Measurements from ENCODE around the gene FOXP2.

The FOXP2 gene

DNA sequence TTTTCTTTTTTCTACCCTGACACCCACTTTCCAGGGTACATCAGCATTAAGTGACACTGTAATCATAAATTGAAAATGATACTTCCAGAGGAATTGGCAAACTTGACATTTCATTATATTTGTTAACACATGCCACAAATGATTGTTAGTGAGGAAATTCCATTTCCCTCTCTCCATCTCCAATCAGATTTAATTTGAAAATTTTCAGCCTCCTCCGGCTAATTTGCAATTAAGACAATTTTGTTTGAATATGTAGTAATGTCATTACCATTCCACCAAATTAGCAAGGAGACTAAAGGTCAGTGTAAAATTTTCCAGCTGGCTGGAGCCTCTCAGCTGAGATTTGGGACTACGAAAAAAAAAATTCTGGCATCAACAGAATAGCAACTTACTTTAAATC is 242.7 kb downstream of the FOXP2 start:
- TF ChIP-seq, protein P1, sequence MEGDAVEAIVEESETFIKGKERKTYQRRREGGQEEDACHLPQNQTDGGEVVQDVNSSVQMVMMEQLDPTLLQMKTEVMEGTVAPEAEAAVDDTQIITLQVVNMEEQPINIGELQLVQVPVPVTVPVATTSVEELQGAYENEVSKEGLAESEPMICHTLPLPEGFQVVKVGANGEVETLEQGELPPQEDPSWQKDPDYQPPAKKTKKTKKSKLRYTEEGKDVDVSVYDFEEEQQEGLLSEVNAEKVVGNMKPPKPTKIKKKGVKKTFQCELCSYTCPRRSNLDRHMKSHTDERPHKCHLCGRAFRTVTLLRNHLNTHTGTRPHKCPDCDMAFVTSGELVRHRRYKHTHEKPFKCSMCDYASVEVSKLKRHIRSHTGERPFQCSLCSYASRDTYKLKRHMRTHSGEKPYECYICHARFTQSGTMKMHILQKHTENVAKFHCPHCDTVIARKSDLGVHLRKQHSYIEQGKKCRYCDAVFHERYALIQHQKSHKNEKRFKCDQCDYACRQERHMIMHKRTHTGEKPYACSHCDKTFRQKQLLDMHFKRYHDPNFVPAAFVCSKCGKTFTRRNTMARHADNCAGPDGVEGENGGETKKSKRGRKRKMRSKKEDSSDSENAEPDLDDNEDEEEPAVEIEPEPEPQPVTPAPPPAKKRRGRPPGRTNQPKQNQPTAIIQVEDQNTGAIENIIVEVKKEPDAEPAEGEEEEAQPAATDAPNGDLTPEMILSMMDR (IDR thresholded peaks at IDR 0.05; ENCODE audit: borderline replicate concordance, extremely low read depth, low read length, poor library complexity, severe bottlenecking), result no peak
- no peak for TF ChIP-seq EZH2 (IDR thresholded peaks at IDR 0.05; ENCODE audit: borderline replicate concordance, low read depth, low read length, severe bottlenecking)

DNA sequence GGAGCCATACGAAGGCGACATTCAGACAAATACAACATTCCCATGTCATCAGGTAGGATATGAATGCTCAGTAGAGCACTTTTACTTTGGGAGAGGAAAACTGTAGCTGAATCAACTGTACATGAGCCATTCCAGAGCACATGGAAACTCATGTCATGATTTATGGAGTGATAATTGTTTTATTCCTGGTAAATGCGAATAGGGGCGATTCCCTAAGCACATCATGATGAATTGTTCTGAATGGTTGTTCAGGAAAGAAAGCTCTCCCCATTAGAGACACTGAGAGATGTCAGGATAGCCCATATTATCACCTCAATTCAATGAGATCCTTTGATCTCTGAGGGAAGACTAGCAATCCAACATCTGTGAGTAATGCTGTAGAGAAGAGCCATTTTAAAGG is 243.6 kb downstream of the FOXP2 start:
- H3K9me3 ChIP-seq (ENCODE audit: insufficient read depth, low read length, severe bottlenecking), result no peaks in the 10 kb centered on the region
- no peak overlapping the region for H3K27ac ChIP-seq (ENCODE audit: low read length)
- TF ChIP-seq, protein P1 (IDR thresholded peaks at IDR 0.05; ENCODE audit: borderline replicate concordance, extremely low read depth, low read length, poor library complexity, severe bottlenecking), result no peak
- TF ChIP-seq EZH2 (IDR thresholded peaks at IDR 0.05; ENCODE audit: borderline replicate concordance, low read depth, low read length, severe bottlenecking), result no peak
- H3K79me2 ChIP-seq (ENCODE audit: insufficient read depth, low read length), result no peaks in the 10 kb centered on the region
- no peak overlapping the region for H3K9ac ChIP-seq (ENCODE audit: low read depth, low read length)
- H3K36me3 ChIP-seq (ENCODE audit: insufficient read depth, low read length), result no peaks in the 10 kb centered on the region
- no peak for ATAC-seq (ENCODE audit: insufficient read depth, low read depth)
- H4K20me1 ChIP-seq (ENCODE audit: insufficient read depth, low read length), result no peaks in the 10 kb centered on the region
- no peak overlapping the region for H3K4me2 ChIP-seq (ENCODE audit: insufficient read depth, low read length)
- H2AFZ ChIP-seq (ENCODE audit: low read depth, low read length), result no peak overlapping the region
- no peaks in the 10 kb centered on the region for H3K4me1 ChIP-seq (ENCODE audit: insufficient read depth, low read length)
- H3K27me3 ChIP-seq (ENCODE audit: insufficient read depth, low read length, poor library complexity), result no peaks in the 10 kb centered on the region
- DNase-seq, result no peak
- no peak overlapping the region for H3K4me3 ChIP-seq (ENCODE audit: low read depth in 1 of 2, low read length in 2 of 2)

More for the DNA sequence above, 242.7 kb downstream of the FOXP2 start:
- DNase-seq, result no peak
- no peaks in the 10 kb centered on the region for H3K79me2 ChIP-seq (ENCODE audit: insufficient read depth, low read length)
- no peak overlapping the region for H3K9ac ChIP-seq (ENCODE audit: low read depth, low read length)
- no peaks in the 10 kb centered on the region for H3K36me3 ChIP-seq (ENCODE audit: insufficient read depth, low read length)
- H3K4me2 ChIP-seq (ENCODE audit: insufficient read depth, low read length), result no peak overlapping the region
- no peak overlapping the region for H3K27ac ChIP-seq (ENCODE audit: low read length)
- no peaks in the 10 kb centered on the region for H3K27me3 ChIP-seq (ENCODE audit: insufficient read depth, low read length, poor library complexity)
- no peak overlapping the region for H3K4me3 ChIP-seq (ENCODE audit: low read depth in 1 of 2, low read length in 2 of 2)
- H3K4me1 ChIP-seq (ENCODE audit: insufficient read depth, low read length), result no peaks in the 10 kb centered on the region
- no peaks in the 10 kb centered on the region for H4K20me1 ChIP-seq (ENCODE audit: insufficient read depth, low read length)
- H2AFZ ChIP-seq (ENCODE audit: low read depth, low read length), result no peak overlapping the region
- no peak for ATAC-seq (ENCODE audit: insufficient read depth, low read depth)
- H3K9me3 ChIP-seq (ENCODE audit: insufficient read depth, low read length, severe bottlenecking), result no peaks in the 10 kb centered on the region

DNA sequence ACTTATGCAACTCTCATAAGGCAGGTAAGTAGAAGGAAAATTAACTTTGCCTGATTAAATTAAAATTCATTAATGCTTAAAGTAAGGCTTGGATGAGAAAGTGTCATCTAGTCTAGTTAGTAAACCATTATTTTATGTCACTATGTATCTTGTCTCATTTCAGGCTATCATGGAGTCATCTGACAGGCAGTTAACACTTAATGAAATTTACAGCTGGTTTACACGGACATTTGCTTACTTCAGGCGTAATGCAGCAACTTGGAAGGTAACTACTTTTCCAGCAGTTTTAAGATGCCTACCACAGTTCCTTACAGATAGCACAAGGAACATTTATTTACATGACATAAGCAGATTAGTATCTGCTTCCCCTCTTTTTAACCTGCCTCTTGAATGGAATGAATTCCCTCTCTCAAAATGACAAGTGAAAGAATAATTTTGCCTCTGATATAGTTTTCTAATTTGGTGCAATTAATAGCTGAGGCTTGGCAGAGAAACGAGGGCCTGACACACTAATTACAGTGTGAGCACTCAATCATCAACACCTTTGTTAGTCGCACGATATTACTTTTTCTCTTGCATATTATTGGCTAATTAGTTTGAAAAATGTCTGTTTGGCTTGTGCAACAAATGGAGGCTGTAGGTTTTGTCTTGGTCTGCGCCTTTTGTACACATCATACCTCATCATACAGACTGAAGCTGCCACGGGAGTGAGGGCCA is 245.0 kb downstream of the FOXP2 start:
- Histone ChIP-seq H3K4me1 (ENCODE audit: insufficient read depth, low read length) (no peaks in the 10 kb centered on the region), H3K9ac (ENCODE audit: low read depth, low read length) (no peak overlapping the region), H4K20me1 (ENCODE audit: insufficient read depth, low read length) (no peaks in the 10 kb centered on the region), H3K27me3 (ENCODE audit: insufficient read depth, low read length, poor library complexity) (no peaks in the 10 kb centered on the region), H3K27ac (ENCODE audit: low read length) (no peak overlapping the region), H3K36me3 (ENCODE audit: insufficient read depth, low read length) (no peaks in the 10 kb centered on the region), H3K4me3 (ENCODE audit: low read depth in 1 of 2, low read length in 2 of 2) (no peak overlapping the region), H3K4me2 (ENCODE audit: insufficient read depth, low read length) (no peak overlapping the region), H3K9me3 (ENCODE audit: insufficient read depth, low read length, severe bottlenecking) (no peaks in the 10 kb centered on the region), H2AFZ (ENCODE audit: low read depth, low read length) (no peak overlapping the region), H3K79me2 (ENCODE audit: insufficient read depth, low read length) (no peaks in the 10 kb centered on the region)
- no peak for ATAC-seq (ENCODE audit: insufficient read depth, low read depth)
- TF ChIP-seq, protein P1 (IDR thresholded peaks at IDR 0.05; ENCODE audit: borderline replicate concordance, extremely low read depth, low read length, poor library complexity, severe bottlenecking), result no peak
- TF ChIP-seq EZH2 (IDR thresholded peaks at IDR 0.05; ENCODE audit: borderline replicate concordance, low read depth, low read length, severe bottlenecking), result no peak
- no peak for DNase-seq
